NCI-H2171 treated with DMSO at 0.1 percent for 48 hours (cell line): ENCODE measurements around the gene BANF2.
"Not testable (repeated sequence)": the region's sequence is repeated elsewhere in the genome, so short reads cannot be mapped to it uniquely, and the experiment has no call there.

Source experiments
- DNase-seq: peaks from one replicate; lab custom pipeline; 2025; lab: John Stamatoyannopoulos, UW

Gene BANF2

DNA sequence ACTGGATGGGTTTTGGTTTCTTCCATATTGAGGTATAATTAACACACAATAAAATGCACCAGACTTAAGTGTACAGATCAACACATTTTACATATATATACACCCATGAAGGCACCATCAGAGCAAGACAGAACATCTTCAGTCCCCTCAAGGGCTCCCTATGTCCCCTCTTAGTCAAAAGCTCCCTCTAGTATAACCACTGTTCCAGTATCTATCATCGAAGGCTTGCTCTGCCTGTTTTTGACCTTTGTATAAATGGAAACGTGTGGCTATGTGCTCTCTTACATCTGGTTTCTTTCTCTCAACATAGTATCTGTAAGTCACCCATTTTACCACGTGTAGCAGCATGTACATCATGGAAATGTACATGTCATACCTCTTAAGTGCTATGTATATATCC lies 66.5 kb downstream of the BANF2 start:
- DNase-seq: no peak

DNA sequence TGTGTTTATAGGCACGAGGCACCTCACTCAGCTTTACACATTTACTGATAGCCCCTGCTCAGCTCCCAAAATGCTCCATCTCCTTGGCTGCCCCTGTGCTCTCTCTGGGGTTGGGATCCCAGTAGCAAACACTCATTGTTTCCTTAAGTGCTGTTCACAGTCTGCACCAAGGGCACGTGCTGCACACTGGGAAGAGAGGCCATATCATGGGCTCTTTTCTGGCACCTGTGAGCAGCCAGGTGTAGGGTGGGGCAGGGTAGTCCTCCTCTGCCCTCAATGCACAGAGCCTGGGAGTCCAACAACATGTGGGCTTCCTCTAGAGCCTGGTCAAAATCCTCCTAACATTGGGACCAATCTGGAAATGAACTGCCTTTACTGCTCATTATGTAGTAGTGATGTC lies 67.9 kb downstream of the BANF2 start:
- DNase-seq: no peak

DNA sequence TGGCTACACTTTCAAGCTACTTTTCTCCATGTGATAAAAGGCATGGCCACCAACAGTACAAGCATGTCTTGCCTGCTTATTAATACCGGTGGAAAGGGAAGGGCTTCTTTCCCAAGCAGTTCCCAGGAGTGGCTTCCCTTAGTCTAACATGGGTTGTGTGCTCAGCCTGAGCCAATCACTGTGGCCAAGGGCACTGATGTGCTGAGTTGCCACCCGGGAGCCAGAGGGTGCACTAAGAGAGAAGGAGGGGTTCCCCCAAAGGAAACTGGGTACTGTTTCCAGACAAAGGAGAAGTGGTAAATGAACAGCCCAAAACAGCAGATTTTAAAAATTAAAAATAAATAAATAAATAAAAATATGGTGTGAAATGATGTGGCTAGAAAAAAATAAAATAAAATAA lies 68.5 kb downstream of the BANF2 start:
- DNase-seq: no peak

DNA sequence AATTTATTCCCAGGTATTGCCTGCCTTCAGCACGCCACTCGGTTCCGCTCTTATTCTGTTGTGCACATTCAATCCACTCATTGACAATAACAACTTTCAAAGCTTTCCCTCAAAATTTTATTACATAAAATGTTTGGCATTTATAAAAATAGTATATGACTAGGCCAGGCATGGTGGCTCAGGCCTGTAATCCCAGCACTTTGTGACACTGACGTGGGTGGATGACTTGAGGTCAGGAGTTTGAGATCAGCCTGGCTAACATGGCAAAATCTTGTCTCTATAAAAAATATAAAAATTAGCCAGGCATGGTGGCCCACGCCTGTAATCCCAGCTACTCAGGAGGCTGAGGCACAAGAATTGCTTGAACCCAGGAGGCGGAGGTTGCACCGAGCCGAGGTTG lies 70.0 kb downstream of the BANF2 start:
- DNase-seq: not testable (repeated sequence)

DNA sequence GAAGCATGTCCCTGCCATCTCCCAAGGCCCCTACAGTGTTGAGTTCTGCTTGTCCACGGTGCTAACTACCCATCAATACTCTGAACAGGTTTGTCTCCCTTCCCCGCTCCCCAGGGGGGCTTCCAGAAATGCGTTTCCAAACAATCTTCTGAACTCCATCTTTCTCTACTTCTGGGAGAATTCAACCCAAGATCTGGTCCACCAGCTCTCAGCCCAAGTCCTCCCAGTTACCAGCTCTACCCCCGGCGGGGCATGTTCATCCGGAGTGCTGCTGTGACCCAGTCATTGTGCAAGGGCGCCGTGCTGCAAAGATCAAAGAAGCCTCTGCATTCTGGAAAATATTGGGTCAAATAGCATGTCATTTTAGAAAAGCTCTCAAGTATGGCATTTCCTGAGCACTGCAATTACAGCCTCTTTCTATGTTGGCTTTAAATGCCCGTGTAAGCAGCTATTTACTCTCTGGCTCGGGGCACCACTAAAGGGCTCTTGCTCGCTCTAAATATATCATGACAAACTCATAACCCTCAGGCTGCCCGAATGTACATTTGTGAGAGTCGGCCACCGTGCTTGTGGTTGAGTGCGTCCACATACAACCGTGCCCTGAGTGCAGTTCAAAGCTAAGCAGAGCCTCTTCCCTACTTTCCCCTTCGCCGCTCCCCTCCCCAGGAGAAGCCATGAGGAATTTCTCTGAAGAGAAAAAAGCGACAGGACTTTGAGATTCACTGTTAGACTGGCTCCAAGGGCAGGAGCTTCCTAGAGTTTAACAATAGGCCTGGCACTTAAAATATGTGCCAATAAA lies 71.6 kb downstream of the BANF2 start:
- no peak for DNase-seq

DNA sequence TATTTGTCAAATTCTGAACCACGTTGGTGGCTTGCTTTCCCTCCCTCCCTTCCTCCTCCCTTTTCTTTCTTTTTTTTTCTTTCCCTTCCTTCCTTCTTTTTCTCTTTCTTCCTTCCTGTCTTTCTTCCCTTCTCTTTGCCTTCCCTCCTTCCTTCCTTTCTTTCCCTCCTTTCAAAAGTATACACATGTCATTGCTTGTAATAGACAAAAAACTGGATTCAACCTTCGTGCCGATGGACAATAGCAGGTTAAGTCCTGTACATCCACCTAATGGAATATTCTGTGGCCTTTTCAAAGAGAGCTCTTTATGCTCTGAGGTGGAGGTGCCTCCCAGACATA lies 72.2 kb downstream of the BANF2 start:
- no peak for DNase-seq

DNA sequence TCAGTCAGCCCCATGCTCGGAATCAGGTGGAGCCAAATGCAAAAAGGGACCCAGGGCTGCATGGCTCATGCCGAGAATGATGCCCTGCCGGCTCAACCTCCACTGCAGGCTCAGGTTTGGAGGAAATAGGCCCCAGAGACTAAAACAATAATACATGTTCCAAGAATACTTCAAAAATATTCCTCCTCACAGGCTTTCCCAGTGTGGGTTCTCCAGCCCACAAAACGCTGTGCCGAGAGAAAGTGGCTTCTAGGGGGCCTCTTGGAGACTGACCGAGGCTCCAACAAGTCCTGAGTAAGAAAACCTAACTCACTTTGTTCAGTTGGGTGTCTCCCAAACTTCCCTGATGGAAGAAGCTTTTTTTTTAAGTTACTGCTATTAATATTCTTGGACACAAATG lies 73.9 kb downstream of the BANF2 start:
- no peak for DNase-seq

DNA sequence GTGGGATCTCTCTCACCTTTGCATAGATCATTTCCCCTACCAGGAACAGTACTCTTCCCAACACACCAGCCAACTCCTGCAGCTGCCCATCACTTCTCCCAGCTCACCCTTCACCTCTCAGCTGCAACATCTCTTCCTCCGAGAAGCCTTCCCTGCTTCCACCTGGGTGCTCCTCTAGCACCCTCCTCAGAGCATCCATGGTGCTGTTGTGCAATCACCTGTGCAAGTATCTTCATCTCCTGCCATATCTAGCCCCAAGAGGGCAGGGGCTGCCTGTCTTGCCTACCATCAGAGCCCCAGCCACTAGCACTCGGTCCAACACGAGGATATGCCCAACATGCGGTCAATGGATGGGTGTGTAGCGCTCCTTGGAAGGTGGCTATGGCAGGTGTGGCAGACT lies 75.8 kb downstream of the BANF2 start:
- DNase-seq: no peak

DNA sequence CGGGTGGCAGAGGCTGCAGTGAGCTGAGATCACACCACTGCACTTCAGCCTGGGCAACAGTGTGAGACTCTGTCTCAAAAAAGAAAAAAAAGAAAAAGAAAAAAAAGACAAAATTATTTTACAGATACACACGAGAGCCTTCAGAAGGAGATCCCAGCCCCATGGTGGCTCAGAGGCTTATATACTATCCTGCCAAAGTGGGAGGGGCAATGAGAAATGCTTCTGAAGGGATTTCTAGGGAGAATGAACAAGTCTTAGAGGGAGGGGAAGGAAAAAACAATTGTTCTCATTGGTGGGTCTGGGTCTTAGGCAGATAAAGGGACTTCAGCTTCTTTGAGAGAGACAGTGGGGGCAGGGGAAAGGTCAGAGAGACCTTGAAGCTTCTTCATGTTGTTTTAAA lies 76.8 kb downstream of the BANF2 start:
- DNase-seq: no peak

DNA sequence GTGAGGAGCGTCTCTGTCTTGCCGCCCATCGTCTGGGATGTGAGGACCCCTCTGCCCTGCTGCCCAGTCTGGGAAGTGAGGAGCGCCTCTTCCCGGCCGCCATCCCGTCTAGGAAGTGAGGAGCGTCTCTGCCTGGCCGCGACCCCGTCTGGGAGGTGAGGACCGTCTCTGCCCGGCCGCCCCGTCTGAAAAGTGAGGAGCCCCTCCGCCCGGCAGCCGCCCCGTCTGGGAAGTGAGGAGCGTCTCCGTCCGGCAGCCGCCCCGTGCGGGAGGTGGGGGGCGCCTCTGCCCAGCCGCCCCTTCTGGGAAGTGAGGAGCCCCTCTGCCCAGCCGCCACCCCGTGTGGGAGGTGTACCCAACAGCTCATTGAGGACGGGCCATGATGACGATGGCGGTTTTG lies 79.2 kb downstream of the BANF2 start:
- DNase-seq: not testable (repeated sequence)

DNA sequence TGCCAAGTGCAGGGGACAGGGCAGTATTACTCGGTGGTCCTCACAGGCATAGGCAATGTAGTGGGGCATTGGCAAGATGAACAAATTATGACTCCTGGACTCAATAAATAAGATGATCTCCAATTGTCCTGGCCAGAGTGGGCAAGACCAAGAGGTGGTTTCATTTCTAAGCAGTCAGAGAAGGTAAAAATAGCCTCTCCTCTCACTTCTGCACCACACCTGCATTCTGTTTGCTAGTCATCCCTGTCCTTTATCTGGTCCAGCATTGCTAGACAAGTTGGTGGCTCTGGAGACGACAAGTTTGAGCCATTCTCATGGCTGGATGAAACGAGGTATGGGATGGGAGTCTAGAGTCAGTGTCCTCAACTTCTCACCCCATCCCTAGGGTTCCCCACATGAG lies 83.0 kb downstream of the BANF2 start:
- no peak for DNase-seq

DNA sequence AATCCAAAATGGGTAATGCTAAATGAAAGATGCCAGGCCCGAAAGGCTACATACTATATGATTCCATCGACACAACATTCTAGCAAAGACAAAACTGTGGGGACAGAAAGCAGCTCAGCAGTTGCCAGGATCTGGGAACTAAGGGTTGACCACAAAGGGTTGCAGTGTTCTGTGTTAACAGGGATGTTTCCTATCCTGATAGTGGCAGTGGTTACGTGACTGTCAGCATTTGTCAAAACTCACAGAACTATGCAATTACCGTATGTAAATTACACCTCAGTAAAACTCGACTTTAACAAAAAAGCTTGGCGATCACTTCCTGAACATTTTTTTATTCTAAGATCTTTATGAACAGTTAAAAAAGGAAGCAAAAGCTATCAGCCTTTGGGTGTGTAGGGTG lies 83.9 kb downstream of the BANF2 start:
- DNase-seq: no peak

DNA sequence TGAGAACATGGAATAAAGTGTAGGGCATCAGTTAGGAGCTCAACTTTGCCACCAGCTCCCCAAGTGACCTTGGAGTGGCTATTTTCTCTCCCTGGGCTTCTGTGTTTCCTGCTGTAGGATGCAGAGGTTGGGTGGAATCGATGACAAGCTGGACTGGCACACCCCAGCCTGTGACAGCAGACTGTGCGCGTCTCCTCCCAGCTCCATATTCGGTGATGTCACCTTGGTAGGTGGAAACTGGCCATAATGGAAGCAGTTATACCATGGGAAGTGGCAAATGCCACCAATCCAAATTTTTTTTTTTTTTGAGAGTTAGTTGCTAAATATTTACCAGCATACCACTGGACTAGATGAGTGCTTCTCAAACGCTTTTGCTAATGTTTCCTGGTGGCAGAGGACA lies 85.2 kb downstream of the BANF2 start:
- no peak for DNase-seq
